ENCODE measurements around the gene TUFT1.

GRCh38 chr1:151584780-151585179 lies 44.7 kb downstream of the TUFT1 start:
- TF ChIP-seq, protein P1, sequence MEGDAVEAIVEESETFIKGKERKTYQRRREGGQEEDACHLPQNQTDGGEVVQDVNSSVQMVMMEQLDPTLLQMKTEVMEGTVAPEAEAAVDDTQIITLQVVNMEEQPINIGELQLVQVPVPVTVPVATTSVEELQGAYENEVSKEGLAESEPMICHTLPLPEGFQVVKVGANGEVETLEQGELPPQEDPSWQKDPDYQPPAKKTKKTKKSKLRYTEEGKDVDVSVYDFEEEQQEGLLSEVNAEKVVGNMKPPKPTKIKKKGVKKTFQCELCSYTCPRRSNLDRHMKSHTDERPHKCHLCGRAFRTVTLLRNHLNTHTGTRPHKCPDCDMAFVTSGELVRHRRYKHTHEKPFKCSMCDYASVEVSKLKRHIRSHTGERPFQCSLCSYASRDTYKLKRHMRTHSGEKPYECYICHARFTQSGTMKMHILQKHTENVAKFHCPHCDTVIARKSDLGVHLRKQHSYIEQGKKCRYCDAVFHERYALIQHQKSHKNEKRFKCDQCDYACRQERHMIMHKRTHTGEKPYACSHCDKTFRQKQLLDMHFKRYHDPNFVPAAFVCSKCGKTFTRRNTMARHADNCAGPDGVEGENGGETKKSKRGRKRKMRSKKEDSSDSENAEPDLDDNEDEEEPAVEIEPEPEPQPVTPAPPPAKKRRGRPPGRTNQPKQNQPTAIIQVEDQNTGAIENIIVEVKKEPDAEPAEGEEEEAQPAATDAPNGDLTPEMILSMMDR (IDR thresholded peaks at IDR 0.05): no peak
- no peak for TF ChIP-seq EZH2 (IDR thresholded peaks at IDR 0.05; ENCODE audit: borderline replicate concordance, insufficient read depth, low read depth, low read length, poor library complexity, severe bottlenecking)

Measured in B cell (primary cell).